ENCODE results near the gene GGTLC3.
"Not testable (repeated sequence)": the region's sequence is repeated elsewhere in the genome, so short reads cannot be mapped to it uniquely, and the experiment has no call there.

The GGTLC3 gene

GRCh38 chr22:18522762-18523161, 4.8 kb upstream of the GGTLC3 start:
- in situ Hi-C loops (cut with MboI; ENCODE audit: low sequenced_read_pairs): not testable (repeated sequence)

GRCh38 chr22:18513454-18513853, 4.5 kb downstream of the GGTLC3 start:
- in situ Hi-C loops (cut with MboI; ENCODE audit: low sequenced_read_pairs): not testable (repeated sequence)

GRCh38 chr22:18512378-18512777, 5.6 kb downstream of the GGTLC3 start:
- in situ Hi-C loops (cut with MboI; ENCODE audit: low sequenced_read_pairs): not testable (repeated sequence)

- in situ Hi-C loops (cut with MboI; ENCODE audit: low sequenced_read_pairs): not testable (repeated sequence)
Observed at GRCh38 chr22:18511327-18511726, 6.6 kb downstream of the GGTLC3 start.

- in situ Hi-C loops (cut with MboI; ENCODE audit: low sequenced_read_pairs): not testable (repeated sequence)
Observed at GRCh38 chr22:18496227-18496626, 21.7 kb downstream of the GGTLC3 start.
